NK-92 (cell line): ENCODE data around the gene ETV6.

Source experiments
- DNase-seq: peaks from one replicate; lab custom pipeline; 2025; ENCODE audit not compliant: unreplicated experiment; lab: John Stamatoyannopoulos, UW

Gene ETV6

DNA sequence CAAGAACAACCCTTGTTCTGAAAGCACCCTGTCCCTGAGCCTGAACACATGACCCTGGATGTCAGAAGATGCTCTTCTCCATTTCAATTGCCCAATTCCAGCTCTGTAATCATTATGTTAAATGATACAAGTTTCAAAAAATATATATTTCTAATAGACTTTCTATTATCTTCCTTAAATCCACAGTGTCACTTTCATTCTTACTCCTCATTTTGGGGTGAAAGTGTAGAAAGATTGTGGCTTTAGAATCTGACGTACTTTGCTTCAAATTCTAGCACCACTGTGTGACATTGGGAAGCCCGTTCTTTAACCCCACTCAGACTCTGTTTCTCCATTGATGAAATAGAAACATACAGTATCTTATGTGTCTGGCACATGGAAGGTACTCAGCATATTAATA lies 83.2 kb downstream of the ETV6 start:
- DNase-seq: no peak

DNA sequence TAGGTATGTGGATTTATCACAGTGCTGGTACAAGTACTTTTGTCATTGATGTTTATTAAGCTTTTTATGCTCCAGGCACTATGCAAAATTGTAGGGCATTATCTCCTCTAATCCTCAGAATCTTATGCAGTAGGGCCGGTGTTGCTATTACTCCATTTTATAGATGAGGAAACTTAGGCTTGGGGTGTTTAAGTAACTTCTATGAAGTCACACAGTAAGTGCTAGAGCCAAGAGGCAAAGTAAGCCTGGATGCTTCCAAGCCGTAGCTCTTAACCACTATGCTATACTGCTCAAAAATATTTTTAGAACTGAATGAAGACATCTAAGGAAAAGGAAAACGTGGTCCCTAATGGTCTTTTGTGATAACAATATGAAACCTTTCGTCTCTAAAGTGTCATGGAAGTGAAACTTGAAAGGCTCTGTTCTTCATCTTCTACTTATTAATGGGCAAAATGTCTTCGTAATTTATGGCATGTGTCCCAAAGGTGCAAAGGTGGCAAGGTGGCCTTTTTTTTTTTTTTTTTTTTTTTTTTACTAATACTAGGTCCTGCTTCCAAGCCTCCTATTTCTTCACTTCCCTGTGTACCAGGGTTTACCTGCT lies 85.2 kb downstream of the ETV6 start:
- no peak for DNase-seq

DNA sequence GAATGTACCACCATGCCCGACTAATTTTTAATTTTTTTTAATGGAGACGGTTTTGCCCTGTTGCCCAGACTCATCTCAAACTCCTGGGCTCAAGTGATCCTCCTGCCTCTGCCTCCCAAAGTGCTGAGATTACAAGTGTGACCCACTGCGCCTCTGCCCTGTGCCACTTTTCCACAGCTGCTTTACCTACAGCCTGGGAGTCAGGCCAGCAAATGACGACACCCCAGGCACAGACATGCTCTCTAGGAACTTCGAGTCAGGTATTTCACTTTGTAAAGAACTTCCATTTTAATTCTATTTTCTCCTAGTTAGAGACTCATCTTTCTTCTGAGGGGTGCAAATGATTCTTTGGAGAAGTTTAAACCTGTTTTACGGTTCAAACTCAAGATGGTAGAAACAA lies 89.0 kb downstream of the ETV6 start:
- DNase-seq: no peak

DNA sequence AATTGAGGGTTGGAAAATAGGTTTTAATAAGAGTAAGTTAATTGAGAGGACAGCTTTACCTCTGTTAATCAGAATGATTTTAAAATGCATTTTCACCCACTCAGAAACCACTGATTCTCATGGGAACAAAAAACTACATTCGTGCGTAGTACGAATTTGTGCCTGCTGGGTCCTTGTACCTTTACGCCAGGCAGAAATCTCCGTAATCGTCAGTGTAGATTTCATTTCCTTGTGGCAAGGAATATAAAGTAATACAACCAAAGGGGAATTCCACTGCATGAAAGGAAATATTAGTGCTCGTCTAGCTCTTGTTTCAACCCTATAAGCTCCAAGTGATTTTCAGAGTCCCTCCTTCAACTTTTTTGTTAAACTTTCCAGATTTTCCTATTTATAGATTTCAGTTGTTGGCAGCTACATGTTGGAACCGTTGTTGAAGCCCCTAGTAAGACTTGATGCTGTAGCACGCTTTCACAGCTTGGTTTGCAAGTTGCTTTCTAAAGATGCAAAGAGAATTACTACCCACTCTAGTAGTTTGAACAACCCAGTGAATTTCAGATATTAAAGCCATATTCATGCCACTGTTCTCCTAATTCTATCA lies 90.6 kb downstream of the ETV6 start:
- DNase-seq: no peak

DNA sequence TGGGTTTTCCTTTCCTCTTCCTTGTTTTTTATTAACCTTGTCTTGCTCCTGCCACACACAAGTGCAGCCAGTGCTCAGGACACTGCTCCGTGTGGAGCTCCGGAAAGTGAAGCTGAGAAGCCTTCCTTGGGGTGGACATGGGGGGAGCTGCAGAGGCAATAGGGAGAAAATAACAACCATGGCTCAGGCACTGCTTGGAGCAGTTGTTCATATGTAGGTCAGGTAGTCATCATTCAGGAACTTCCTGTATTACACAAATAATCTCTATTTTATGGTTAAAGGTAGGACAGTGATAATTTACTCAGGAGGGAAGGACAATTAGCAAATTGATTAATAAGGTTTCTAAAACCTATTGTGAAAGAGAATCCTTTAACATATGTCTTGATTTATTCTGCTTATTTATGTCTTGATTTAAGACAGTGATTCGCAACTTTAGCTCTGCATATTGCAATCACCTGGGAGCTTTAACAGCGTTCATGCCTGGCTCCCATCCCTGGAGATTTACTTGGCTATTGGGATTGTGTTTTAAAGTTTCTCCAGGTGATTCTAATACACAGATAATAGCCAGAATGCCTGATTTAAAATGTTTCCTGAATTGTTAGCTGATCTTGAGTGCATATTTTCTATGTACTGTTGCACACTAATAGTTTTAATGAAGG lies 92.1 kb downstream of the ETV6 start:
- no peak for DNase-seq

DNA sequence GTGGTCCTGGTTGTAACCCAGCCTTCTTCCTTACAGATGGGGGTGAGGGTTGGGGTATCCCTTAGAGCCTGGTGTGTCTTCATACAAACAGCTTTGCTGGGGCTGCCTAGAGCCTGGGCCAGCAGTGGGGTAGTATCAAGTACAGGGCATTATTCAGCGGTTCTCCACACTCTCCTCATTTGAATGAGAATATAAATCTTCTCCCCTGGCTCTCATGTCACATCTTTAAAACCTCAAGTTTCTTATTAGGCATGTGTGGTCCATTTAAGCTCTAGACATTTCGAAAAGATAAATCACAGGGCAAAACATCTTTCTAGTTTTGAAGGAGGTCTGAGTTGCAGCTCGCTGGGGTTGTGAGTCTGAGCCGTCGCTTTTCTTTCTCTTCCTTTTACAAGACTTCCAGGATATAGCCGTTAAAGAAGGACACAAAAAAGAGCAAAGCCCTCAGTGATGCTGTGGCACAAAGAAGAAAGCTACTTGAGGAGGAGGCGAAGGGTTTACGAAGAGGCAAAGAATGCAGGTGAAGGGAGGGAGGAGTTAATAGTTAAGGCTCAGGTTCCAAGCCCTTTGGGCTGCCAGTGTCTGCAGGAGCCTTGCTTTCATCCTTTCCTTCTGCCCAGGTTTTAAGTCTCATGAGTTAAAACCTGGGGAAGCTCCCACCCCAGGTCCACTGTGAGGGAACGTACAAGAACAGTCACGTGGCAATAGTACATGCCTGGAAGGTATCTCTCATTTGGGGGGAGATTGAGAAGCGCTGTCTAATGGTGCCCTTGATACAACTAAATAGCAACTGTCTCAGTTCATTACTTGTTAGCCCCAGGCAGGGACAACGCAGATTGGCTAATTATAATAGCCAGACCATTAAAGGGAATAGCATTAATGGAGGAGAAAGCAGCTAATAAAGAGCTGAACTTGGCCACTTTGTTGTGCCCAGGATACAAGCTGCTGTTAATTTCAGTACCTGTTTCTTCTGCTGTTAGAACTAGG lies 94.2 kb downstream of the ETV6 start:
- DNase-seq: no peak

DNA sequence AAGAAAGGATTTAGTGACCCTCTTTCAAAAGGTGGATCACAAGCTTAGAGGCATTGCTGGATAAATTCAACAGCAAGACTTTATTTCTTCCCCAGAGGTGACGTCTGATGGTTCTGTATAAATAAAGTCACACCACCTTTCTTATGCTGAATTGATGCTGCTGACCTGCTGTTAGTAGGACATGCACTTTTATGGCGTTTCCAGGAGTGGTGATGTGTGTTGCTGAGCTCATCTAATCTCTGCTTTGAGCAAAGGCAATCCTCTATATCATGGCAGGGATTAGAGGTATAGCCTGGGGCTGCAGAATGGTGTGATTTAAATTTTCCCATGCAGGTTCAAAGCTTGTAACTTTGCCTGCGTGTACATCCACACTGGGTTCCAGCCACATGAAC lies 94.9 kb downstream of the ETV6 start:
- DNase-seq: no peak

DNA sequence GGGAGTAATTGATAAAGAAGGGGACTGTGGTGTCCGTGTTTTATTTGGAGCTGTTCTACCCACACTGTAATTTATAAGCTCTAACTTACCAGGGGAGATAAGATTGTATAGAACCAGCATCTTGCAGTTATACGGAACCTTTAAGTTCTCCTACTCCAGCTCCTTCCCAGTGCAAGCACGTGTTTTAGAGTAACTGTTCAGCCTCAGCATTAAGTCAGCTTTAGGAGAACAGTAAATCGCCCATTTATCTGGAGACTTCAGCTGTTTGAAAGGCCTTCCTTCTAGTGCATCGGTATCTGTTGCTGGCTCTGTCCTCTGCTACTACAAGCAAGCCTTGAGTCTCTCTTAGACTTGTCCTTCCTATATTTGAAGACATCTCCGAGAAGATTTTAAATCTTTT lies 95.6 kb downstream of the ETV6 start:
- no peak for DNase-seq

DNA sequence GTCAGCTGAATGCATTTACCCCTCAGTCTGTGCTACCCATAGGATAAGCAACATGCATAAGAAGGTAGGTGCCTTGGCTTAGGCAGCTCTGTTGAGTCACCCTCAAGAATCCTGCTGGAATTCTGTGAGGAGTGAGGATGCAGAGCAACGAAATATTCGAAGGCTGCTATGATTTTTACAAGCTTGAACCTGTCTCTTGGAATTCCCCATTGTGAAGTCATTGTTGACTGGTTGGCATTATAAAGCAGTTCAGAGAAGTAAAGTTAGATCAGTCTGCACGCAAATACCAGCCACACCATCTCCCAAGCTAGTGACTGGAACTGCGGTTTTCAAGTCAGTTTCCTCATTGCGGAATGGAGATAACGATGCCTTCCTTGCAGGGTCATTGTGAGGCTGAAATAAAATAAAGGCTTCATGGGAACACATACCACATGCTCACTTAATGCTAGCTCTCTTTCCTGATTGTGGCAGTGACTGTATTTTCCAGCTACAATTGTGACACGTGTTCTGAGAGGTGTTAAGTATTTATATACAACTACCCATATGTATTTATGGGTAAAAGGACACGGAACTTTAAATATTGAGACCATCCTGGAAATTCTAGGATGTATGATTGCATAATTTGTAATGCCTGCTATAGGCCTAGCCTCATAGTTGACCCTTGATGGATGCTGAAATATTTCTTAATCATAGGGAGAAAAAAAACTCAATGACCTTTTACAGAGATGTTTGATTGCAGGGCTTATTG lies 96.7 kb downstream of the ETV6 start:
- DNase-seq: no peak

DNA sequence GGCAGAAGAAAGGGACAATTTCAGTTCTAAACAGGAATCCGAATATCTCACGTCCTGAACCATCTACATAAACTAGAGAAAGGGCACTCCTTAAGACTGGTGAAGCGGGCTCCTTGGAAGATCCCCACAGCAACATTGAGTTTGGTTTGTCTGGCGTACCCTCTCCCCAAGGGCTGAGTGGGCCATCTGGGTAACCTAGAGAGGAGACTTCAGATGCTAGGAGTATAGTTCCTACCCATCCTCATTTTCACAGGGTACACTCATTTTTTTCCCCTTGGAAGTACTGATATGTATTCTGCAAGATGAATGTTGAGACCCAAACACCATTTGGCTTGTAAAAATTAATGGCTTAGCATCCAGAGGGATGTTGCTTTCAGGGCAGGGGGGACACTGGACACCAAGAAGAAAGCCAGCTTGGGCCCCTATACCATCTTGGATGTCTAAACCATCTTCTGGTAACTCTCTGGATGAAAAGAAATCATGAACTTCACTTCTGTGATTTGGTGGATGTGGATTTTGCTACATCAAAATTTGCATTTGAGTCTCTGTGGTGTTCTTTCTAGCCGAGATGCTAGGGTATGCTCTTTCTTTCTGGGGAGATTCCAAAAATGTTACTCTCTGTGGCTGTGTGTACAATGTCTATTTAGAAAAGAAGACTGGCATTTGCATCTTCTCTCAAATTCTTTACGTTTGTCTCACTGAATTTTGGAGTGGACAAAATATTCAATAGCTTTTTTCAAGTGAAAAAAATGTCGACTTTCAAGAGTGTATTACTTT lies 97.7 kb downstream of the ETV6 start:
- no peak for DNase-seq

DNA sequence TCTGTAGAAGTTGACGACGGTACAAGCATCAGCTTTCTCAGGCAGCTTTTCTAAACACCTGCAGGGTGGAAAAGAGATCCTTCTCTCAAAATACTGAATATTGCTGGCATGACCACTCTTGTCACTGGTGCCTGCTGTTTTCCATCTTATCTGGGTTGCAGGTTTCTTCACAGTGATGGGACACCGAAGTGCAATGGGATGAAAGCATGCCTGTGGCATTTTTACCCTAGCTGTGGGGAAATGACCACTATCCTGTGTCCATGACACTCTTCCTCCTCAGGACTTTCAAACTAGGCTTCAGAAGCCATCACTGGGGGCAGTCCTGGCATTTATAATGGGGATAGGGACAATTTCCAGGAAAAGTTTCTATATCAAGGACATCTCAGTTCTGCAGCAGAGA lies 98.5 kb downstream of the ETV6 start:
- no peak for DNase-seq

DNA sequence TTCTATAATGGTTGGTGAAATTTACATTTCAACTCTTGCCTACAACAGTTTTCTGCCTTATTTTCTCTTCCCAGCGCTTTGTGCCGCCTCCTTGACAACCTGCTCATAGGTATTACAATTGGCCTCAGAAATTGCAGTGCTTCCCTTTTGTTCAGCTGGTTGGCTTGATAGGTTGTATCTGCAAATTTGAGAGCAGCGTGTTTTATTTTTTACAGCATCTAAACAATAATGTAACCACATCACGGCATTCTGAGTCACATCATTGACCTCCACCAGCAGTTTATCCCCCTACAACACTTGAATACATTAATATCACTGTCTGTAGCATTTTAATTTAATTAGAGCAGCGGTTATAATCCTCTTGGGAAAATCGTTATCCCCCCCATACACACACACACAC lies 99.4 kb downstream of the ETV6 start:
- no peak for DNase-seq

DNA sequence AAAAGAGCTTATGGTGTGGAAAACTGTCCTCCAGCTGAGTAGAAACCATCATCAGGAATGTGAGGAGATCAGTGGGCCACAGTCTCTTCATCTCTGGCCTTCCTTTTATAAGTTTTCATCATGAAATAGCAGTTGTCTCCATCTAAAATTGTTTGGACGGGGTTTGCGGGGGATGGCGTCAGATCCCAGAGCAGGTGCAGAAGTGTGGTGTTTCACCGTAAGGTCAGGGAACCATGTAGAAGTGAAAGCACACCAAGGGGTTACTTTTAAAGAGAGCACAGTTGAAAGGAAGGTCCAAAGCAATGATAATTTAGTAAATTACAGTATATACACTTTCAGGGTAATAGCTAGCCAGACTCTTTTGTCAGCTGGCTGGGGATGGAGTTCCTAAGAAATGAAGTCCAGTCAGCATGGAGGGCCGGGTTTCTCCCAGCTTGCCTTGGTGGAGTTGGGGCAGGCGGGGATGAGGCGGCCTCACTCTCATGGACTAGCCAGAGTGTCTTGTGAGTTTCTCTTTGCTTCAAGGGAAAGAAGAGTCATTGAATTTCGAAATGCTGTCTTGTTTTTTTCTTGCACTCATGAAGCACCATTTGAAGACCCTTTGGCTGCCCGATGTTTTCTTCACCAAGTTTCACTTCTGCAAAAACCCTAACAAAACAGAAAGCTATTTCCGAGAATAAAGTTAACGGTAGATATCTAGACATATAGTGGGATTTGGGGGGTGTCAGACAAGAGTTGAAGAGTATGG lies 100.6 kb downstream of the ETV6 start:
- DNase-seq: no peak

DNA sequence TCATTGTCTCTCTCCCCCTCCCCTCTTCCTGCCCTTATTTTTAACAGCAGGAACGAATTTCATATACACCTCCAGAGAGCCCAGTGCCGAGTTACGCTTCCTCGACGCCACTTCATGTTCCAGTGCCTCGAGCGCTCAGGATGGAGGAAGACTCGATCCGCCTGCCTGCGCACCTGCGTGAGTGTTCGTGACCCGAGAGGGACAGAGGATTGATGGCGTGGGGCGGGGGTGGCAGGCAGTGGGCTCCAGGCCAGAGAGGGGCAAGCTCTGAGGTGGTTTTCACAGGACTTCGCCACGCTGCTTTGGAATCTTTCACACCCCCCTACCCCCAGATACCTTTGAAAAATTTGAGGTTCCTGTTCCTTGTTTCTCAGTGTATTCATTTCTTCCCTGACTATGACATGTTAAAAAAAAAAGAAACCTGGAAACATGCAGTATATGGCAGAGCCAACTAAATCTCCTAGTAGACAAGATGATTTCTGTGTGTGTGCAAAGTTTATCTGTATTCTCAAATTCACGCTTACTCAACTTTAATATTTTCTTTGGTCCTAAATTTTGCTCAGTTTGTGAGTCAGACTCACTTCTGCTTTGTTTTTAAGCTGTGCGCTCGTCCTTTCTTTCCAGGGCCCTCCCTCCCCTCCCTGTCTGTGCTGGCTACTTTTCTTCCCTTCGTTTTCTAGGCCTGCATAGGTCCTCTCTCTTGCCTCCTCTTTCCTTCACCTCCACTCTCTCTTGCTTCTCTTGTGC lies 103.1 kb downstream of the ETV6 start:
- no peak for DNase-seq

DNA sequence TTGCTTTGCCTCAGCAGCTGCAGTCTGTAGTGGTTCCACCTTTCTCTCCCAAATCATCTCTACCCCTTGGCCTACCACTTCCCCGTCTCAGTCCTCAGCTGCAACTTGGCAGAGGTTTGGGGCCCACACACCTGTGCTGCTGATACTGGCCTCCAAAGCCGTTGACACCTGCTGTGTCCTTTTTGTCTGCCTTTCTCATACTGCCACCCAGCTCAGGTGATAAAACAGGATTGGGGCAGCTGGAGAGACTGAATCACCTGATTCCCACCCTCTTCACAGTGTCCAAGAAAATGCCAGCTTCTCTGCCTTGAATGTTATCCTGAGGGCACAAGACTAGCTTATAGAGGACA lies 103.7 kb downstream of the ETV6 start:
- no peak for DNase-seq

DNA sequence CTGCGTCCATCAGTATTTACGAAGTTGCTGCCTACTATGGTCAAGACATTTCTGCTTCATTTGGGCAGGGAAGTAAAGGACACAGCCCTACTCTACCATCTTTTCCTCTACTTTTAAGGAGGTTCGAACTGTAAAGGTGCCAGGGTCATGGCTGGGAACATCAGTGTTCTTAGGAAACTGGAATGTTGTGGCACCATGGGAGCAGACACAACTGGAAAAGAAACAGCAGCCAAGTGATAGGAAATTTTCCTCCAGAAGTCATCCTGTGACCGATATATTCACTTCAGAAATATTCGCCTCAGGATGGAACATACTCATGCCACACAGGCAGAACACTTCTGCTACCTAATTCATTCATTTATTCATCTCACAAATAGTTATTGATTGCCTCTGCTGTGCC lies 104.4 kb downstream of the ETV6 start:
- no peak for DNase-seq

DNA sequence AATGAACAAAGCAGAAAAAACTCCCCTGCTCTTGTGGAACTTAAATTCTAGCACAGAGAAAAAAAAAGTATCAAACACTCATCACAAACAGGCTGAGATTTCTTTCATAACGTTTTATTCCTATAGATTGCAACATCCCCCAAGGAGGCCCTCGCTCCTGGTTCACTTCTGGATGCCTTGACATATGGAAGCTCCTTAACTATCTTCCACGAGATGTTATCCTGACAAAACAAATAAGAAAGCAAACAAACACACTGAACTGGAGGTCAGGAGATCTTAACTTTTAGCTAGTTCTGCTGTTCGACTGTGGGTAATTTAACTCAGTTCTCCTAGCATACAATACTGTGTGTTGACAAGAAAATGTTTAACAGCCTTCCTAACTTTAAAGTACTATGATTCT lies 104.8 kb downstream of the ETV6 start:
- no peak for DNase-seq

DNA sequence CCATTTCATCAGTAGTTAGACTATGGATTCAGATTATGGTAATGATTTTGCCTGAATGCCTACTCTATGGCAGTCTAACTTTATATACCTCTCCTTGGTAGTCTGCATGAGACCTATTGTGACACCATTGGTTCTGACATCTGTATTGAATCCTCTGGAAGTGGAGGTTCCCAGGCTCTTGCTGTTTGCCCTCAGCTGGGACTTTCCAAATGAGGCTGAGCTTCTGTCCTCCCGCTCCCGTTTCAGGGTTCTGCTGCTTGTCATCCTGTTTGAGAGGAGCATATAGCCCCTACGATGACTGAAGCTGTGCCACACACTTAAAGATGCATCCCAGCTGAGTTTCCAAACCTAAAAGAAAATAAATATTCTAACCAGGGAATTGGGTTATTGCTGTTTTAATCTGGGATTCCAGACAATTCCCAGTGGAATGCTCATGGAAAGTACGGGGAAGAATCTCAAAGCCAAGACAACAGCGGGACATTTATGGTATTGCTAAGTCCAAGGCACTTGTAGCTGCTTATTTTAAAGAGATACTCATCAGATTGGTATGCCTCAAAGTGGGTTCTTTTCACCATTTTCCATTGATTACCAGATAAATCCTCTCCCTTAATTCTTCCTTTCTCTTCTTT lies 105.9 kb downstream of the ETV6 start:
- DNase-seq: no peak
